Liver (tissue), 3 donors: ENCODE data around the gene ACSS1.

ENCODE experiments used
- EGR1 ChIP-seq, 2 donors: IDR thresholded peaks; 2 replicates each; pipeline ENCODE4 v1.6.1; 2016 to 2018; ENCODE audit warnings: antibody characterized with exemption in 2 of 2, low read depth in 2 of 2
- FOXA1 ChIP-seq: IDR thresholded peaks from 2 replicates; pipeline ENCODE4 v1.6.1; 2016; ENCODE audit warnings: antibody characterized with exemption
- GABPA ChIP-seq, 2 donors: IDR thresholded peaks in 1 of 2; conservative IDR thresholded peaks in 1 of 2; 2 replicates each; pipeline ENCODE4 v1.6.1; 2016; ENCODE audit warnings: antibody characterized with exemption in 2 of 2, mild to moderate bottlenecking in 1 of 2, moderate library complexity in 1 of 2
- RAD21 ChIP-seq, 2 donors: IDR thresholded peaks; 2 replicates each; pipeline ENCODE4 v1.6.1; 2016; ENCODE audit warnings: antibody characterized with exemption in 2 of 2, mild to moderate bottlenecking in 2 of 2
- SP1 ChIP-seq: IDR thresholded peaks from 2 replicates; pipeline ENCODE4 v1.6.1; 2018; ENCODE audit warnings: antibody characterized with exemption, mild to moderate bottlenecking
- TAF1 ChIP-seq: conservative IDR thresholded peaks from 2 replicates; pipeline ENCODE4 v1.6.1; 2016; ENCODE audit warnings: antibody characterized with exemption, mild to moderate bottlenecking
- TF ChIP-seq, protein P1 (sequence below): fragments of 150-350 bp; IDR thresholded peaks from 2 replicates; pipeline ENCODE4 v1.5.1; 2017; ENCODE audit warnings: improper control_type of control experiment, low read depth, low read length; ENCODE audit not compliant: missing input control
- TF ChIP-seq, protein P2 (sequence below): IDR thresholded peaks from 2 replicates; pipeline ENCODE4 v1.6.1; 2016; ENCODE audit warnings: antibody characterized with exemption, mild to moderate bottlenecking
- donor health status: healthy.
- donor health status: healthy.

DNA sequence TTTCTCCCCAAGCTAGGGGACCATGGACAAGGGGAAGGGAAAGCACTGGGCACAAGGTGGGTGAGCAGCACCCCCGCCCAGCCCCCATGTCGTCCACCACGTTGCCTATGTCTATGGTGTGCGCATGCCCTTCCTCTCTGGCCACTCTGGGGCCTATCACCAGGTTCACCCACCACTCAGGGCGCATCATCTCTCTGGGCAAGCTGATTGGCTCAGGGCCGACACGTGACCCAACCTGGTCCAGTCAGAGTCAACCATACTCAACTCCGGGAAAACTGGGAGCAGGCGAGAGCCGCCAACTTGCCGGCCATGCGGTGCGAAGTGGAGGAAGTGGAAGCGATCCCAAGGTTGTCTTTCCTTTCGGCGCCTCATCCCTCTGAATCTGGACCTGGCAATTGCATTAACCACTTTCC lies 25.9 kb downstream of the ACSS1 start:
- TF ChIP-seq, protein P1, sequence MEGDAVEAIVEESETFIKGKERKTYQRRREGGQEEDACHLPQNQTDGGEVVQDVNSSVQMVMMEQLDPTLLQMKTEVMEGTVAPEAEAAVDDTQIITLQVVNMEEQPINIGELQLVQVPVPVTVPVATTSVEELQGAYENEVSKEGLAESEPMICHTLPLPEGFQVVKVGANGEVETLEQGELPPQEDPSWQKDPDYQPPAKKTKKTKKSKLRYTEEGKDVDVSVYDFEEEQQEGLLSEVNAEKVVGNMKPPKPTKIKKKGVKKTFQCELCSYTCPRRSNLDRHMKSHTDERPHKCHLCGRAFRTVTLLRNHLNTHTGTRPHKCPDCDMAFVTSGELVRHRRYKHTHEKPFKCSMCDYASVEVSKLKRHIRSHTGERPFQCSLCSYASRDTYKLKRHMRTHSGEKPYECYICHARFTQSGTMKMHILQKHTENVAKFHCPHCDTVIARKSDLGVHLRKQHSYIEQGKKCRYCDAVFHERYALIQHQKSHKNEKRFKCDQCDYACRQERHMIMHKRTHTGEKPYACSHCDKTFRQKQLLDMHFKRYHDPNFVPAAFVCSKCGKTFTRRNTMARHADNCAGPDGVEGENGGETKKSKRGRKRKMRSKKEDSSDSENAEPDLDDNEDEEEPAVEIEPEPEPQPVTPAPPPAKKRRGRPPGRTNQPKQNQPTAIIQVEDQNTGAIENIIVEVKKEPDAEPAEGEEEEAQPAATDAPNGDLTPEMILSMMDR, result no peak
- TF ChIP-seq, protein P2, sequence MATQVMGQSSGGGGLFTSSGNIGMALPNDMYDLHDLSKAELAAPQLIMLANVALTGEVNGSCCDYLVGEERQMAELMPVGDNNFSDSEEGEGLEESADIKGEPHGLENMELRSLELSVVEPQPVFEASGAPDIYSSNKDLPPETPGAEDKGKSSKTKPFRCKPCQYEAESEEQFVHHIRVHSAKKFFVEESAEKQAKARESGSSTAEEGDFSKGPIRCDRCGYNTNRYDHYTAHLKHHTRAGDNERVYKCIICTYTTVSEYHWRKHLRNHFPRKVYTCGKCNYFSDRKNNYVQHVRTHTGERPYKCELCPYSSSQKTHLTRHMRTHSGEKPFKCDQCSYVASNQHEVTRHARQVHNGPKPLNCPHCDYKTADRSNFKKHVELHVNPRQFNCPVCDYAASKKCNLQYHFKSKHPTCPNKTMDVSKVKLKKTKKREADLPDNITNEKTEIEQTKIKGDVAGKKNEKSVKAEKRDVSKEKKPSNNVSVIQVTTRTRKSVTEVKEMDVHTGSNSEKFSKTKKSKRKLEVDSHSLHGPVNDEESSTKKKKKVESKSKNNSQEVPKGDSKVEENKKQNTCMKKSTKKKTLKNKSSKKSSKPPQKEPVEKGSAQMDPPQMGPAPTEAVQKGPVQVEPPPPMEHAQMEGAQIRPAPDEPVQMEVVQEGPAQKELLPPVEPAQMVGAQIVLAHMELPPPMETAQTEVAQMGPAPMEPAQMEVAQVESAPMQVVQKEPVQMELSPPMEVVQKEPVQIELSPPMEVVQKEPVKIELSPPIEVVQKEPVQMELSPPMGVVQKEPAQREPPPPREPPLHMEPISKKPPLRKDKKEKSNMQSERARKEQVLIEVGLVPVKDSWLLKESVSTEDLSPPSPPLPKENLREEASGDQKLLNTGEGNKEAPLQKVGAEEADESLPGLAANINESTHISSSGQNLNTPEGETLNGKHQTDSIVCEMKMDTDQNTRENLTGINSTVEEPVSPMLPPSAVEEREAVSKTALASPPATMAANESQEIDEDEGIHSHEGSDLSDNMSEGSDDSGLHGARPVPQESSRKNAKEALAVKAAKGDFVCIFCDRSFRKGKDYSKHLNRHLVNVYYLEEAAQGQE, result no peak
- TF ChIP-seq GABPA (IDR thresholded peaks at IDR 0.05 in 1 of 2, conservative IDR thresholded peaks at IDR 0.05 in 1 of 2) (no peak), TAF1 (no peak), FOXA1 (no peak), EGR1 (IDR thresholded peaks at IDR 0.05; ENCODE audit: low read depth in 2 of 2) (no peak), SP1 (no peak), RAD21 (IDR thresholded peaks at IDR 0.05) (no peak)
